GM19035 (cell line): ENCODE measurements around the gene PTP4A1.

ENCODE experiments used
- ATAC-seq: cut with Tn5 transposase; IDR thresholded peaks from one replicate; pipeline ENCODE4 v1.9.1; 2021; ENCODE audit not compliant: unreplicated experiment

Gene PTP4A1

GRCh38 chr6:63554782-63555181, 17.5 kb upstream of the PTP4A1 start:
- no peak for ATAC-seq

GRCh38 chr6:63556369-63556768, 15.9 kb upstream of the PTP4A1 start:
- ATAC-seq: no peak

GRCh38 chr6:63558278-63558677, 14.0 kb upstream of the PTP4A1 start:
- ATAC-seq: peak; percentile 58

- ATAC-seq: no peak
Observed at GRCh38 chr6:63560801-63561287, 11.4 kb upstream of the PTP4A1 start.

GRCh38 chr6:63561288-63561687, 11.0 kb upstream of the PTP4A1 start:
- no peak for ATAC-seq

- no peak for ATAC-seq
Observed at GRCh38 chr6:63563235-63563634, 9.0 kb upstream of the PTP4A1 start.

- ATAC-seq: no peak
Observed at GRCh38 chr6:63565058-63565726, 7.1 kb upstream of the PTP4A1 start.

GRCh38 chr6:63565727-63566596, 6.3 kb upstream of the PTP4A1 start:
- ATAC-seq: no peak

- no peak for ATAC-seq
Observed at GRCh38 chr6:63567966-63568365, 4.3 kb upstream of the PTP4A1 start.

- peak; percentile 5 for ATAC-seq
Observed at GRCh38 chr6:63571361-63572043, 778 bp upstream of the PTP4A1 start.

GRCh38 chr6:63572747-63573075, 431 bp downstream of the PTP4A1 start:
- peak; percentile 3 for ATAC-seq

- ATAC-seq: peak; percentile 51
Observed at GRCh38 chr6:63573076-63573898, 1.0 kb downstream of the PTP4A1 start.

- no peak for ATAC-seq
Observed at GRCh38 chr6:63573899-63574553, 1.7 kb downstream of the PTP4A1 start.

GRCh38 chr6:63574554-63574900, 2.2 kb downstream of the PTP4A1 start:
- no peak for ATAC-seq

- ATAC-seq: no peak
Observed at GRCh38 chr6:63576147-63576772, 4.0 kb downstream of the PTP4A1 start.

- no peak for ATAC-seq
Observed at GRCh38 chr6:63576985-63577712, 4.9 kb downstream of the PTP4A1 start.

- no peak for ATAC-seq
Observed at GRCh38 chr6:63578757-63579156, 6.5 kb downstream of the PTP4A1 start.

GRCh38 chr6:63579937-63580703, 7.8 kb downstream of the PTP4A1 start:
- ATAC-seq: no peak

- ATAC-seq: no peak
Observed at GRCh38 chr6:63580704-63580961, 8.4 kb downstream of the PTP4A1 start.
